ENCODE measurements around the gene CXADR. TPM values are rescaled to one million over a fixed set of nuclear protein-coding genes. Genes with fewer than 3 reads are reported as not detected.

CXADR gene
- total RNA-seq, 1 donor from 2014 or later = 226 TPM

- Mint-ChIP-seq H3K27ac (peak overlapping the region; percentile 97), H3K4me3 (peak overlapping the region; percentile 78), H3K36me3 (no peaks in the 10 kb centered on the region), H3K4me1 (peaks cover 25% of the 10 kb centered on the region), H3K9me3 (peaks cover 2% of the 10 kb centered on the region), H3K27me3 (ENCODE audit: insufficient read depth, low read depth) (peaks cover 4% of the 10 kb centered on the region)
- no peak overlapping the region for H3K27ac ChIP-seq
- H3K9me3 ChIP-seq (ENCODE audit: low read depth) = no peaks in the 10 kb centered on the region
- H4K20me1 ChIP-seq (ENCODE audit: low read depth) = no peaks in the 10 kb centered on the region
- H3K9ac ChIP-seq = no peak overlapping the region
- H3K79me2 ChIP-seq (ENCODE audit: low read depth) = no peaks in the 10 kb centered on the region
- H3F3A ChIP-seq (ENCODE audit: low read depth) = peaks cover 32% of the 10 kb centered on the region
- peaks cover 29% of the 10 kb centered on the region for H3K4me1 ChIP-seq
- H3K36me3 ChIP-seq = no peaks in the 10 kb centered on the region
- H3K27me3 ChIP-seq = no peaks in the 10 kb centered on the region
- H3K4me2 ChIP-seq = peak overlapping the region; percentile 76
- TF ChIP-seq CTCF (IDR thresholded peaks at IDR 0.05) (no peak), EZH2 (IDR thresholded peaks at IDR 0.05) (no peak), EZH2phosphoT487 (IDR thresholded peaks at IDR 0.05) (no peak)
- H3K4me3 ChIP-seq = peak overlapping the region; percentile 44
- DNase-seq (ENCODE audit: low spot score) = no peak
- peak overlapping the region; percentile 85 for H2AFZ ChIP-seq (replicated peaks)
Measured at GRCh38 chr21:17467829-17468228, 45.0 kb upstream of the CXADR start.

- Histone ChIP-seq H3K4me2 (no peak overlapping the region), H3K79me2 (ENCODE audit: low read depth) (no peaks in the 10 kb centered on the region), H3K4me1 (peaks cover 22% of the 10 kb centered on the region), H3K36me3 (no peaks in the 10 kb centered on the region), H3K27me3 (no peaks in the 10 kb centered on the region), H3K9ac (no peak overlapping the region), H4K20me1 (ENCODE audit: low read depth) (no peaks in the 10 kb centered on the region), H3K27ac (no peak overlapping the region), H3F3A (ENCODE audit: low read depth) (peaks cover 27% of the 10 kb centered on the region), H3K9me3 (ENCODE audit: low read depth) (no peaks in the 10 kb centered on the region), H3K4me3 (no peak overlapping the region), H2AFZ (replicated peaks) (no peak overlapping the region)
- no peak for TF ChIP-seq EZH2 (IDR thresholded peaks at IDR 0.05)
- no peak for TF ChIP-seq EZH2phosphoT487 (IDR thresholded peaks at IDR 0.05)
- no peak for TF ChIP-seq CTCF (IDR thresholded peaks at IDR 0.05)
- H3K27ac Mint-ChIP-seq = no peak overlapping the region
- H3K4me3 Mint-ChIP-seq = no peak overlapping the region
- H3K27me3 Mint-ChIP-seq (ENCODE audit: insufficient read depth, low read depth) = peaks cover 4% of the 10 kb centered on the region
- no peaks in the 10 kb centered on the region for H3K36me3 Mint-ChIP-seq
- H3K4me1 Mint-ChIP-seq = peaks cover 19% of the 10 kb centered on the region
- H3K9me3 Mint-ChIP-seq = peaks cover 2% of the 10 kb centered on the region
- DNase-seq (ENCODE audit: low spot score) = no peak
Measured at GRCh38 chr21:17468698-17469097, 44.1 kb upstream of the CXADR start.

- Histone ChIP-seq H4K20me1 (ENCODE audit: low read depth) (no peaks in the 10 kb centered on the region), H3K4me3 (no peak overlapping the region), H3K4me2 (no peak overlapping the region), H2AFZ (replicated peaks) (no peak overlapping the region), H3K27me3 (no peaks in the 10 kb centered on the region), H3K36me3 (no peaks in the 10 kb centered on the region), H3K9ac (no peak overlapping the region), H3K9me3 (ENCODE audit: low read depth) (no peaks in the 10 kb centered on the region), H3K27ac (no peak overlapping the region), H3F3A (ENCODE audit: low read depth) (peaks cover 20% of the 10 kb centered on the region), H3K79me2 (ENCODE audit: low read depth) (no peaks in the 10 kb centered on the region), H3K4me1 (peaks cover 13% of the 10 kb centered on the region)
- Mint-ChIP-seq H3K4me1 (peaks cover 15% of the 10 kb centered on the region), H3K4me3 (no peak overlapping the region), H3K27me3 (ENCODE audit: insufficient read depth, low read depth) (peaks cover 4% of the 10 kb centered on the region), H3K36me3 (no peaks in the 10 kb centered on the region), H3K27ac (peak overlapping the region; percentile 1), H3K9me3 (peaks cover 5% of the 10 kb centered on the region)
- no peak for TF ChIP-seq EZH2 (IDR thresholded peaks at IDR 0.05)
- no peak for TF ChIP-seq EZH2phosphoT487 (IDR thresholded peaks at IDR 0.05)
- no peak for DNase-seq (ENCODE audit: low spot score)
Measured at GRCh38 chr21:17469727-17470126, 43.1 kb upstream of the CXADR start.

- H3K9me3 ChIP-seq (ENCODE audit: low read depth) = no peaks in the 10 kb centered on the region
- H4K20me1 ChIP-seq (ENCODE audit: low read depth) = no peaks in the 10 kb centered on the region
- H3K4me1 ChIP-seq = peaks cover 9% of the 10 kb centered on the region
- Mint-ChIP-seq H3K9me3 (peaks cover 5% of the 10 kb centered on the region), H3K4me3 (no peak overlapping the region), H3K27ac (no peak overlapping the region), H3K36me3 (no peaks in the 10 kb centered on the region), H3K27me3 (ENCODE audit: insufficient read depth, low read depth) (peaks cover 4% of the 10 kb centered on the region), H3K4me1 (peaks cover 9% of the 10 kb centered on the region)
- no peak overlapping the region for H3K4me3 ChIP-seq
- H3K27me3 ChIP-seq = no peaks in the 10 kb centered on the region
- H3K79me2 ChIP-seq (ENCODE audit: low read depth) = no peaks in the 10 kb centered on the region
- no peak overlapping the region for H3K4me2 ChIP-seq
- no peak for DNase-seq (ENCODE audit: low spot score)
- H2AFZ ChIP-seq (replicated peaks) = no peak overlapping the region
- no peak for TF ChIP-seq EZH2 (IDR thresholded peaks at IDR 0.05)
- TF ChIP-seq EZH2phosphoT487 (IDR thresholded peaks at IDR 0.05) = no peak
- no peak for TF ChIP-seq CTCF (IDR thresholded peaks at IDR 0.05)
- H3K36me3 ChIP-seq = no peaks in the 10 kb centered on the region
- no peak overlapping the region for H3K9ac ChIP-seq
- H3F3A ChIP-seq (ENCODE audit: low read depth) = peaks cover 10% of the 10 kb centered on the region
- no peak overlapping the region for H3K27ac ChIP-seq
Measured at GRCh38 chr21:17472182-17472581, 40.7 kb upstream of the CXADR start.
